Esophagus squamous epithelium (tissue), 4 donors: ENCODE measurements around the gene CCDC70.

ENCODE experiments used
- CTCF ChIP-seq, 6 experiments: fragments of 450-650 bp in 4 of 6; fragments of 200-600 bp in 2 of 6; sonication (generic) in 2 of 6; IDR thresholded peaks; one replicate each; pipeline ENCODE4 v1.5.1; 2016 to 2019; ENCODE audit warnings: antibody characterized with exemption in 6 of 6, mild to moderate bottlenecking in 4 of 6, moderate library complexity in 4 of 6
- POLR2A ChIP-seq, 4 donors: fragments of 450-650 bp; IDR thresholded peaks; one replicate each; pipeline ENCODE4 v1.6.1; 2017; ENCODE audit warnings: antibody characterized with exemption in 4 of 4, mild to moderate bottlenecking in 4 of 4, moderate library complexity in 3 of 4

- no peak for TF ChIP-seq CTCF (IDR thresholded peaks at IDR 0.05)
- no peak for TF ChIP-seq POLR2A (IDR thresholded peaks at IDR 0.05)
These were observed 30.9 kb downstream of the CCDC70 start for GRCh38 chr13:51892657-51893056.
